H1 (cell line): ENCODE results near the gene ATP13A2. TPM values are rescaled to one million over a fixed set of nuclear protein-coding genes. Genes with fewer than 3 reads are reported as not detected.

ENCODE experiments used
- CTCF ChIA-PET: fragments of 300-600 bp; sonication (Branson Sonifier 250); formaldehyde crosslinking; loops from one replicate; lab custom pipeline; 2021; ENCODE audit not compliant: partially characterized antibody; lab: Charles Lee
- POLR2A ChIA-PET: fragments of 300-600 bp; sonication (Branson Sonifier 250); formaldehyde crosslinking; loops from one replicate; lab custom pipeline; 2021; ENCODE audit warnings: inconsistent platforms; ENCODE audit not compliant: partially characterized antibody; lab: Charles Lee
- DNase-seq, 2 experiments: peaks; one replicate each; pipeline versions ENCODE4 v3.0.0 to v3.0.0-alpha.2; 2010 to 2022; ENCODE audit warnings: low spot score in 2 of 2, low read depth in 1 of 2, mixed read lengths in 1 of 2
- FAIRE-seq: peaks from 2 replicates; lab custom pipeline; 2011; peaks lifted over from hg19 to GRCh38; lab: Jason Lieb, UNC
- H2AFZ ChIP-seq: 2 replicates; pipeline ENCODE4 v1.8.1; 2012; ENCODE audit warnings: low read length, inconsistent platforms
- H2AK5ac ChIP-seq: 2 replicates; pipeline ENCODE4 v1.6.1; 2013; ENCODE audit warnings: low read depth, low read length
- H2BK120ac ChIP-seq: replicated peaks from 2 replicates; pipeline ENCODE3; 2013; ENCODE audit warnings: low read depth, low read length, inconsistent platforms
- H2BK12ac ChIP-seq: 2 replicates; pipeline ENCODE4 v1.6.1; 2013; ENCODE audit warnings: low read depth, low read length
- H2BK15ac ChIP-seq: 2 replicates; pipeline ENCODE4 v1.6.1; 2013; ENCODE audit warnings: low read length
- H2BK20ac ChIP-seq: 2 replicates; pipeline ENCODE4 v1.6.1; 2013; ENCODE audit warnings: low read length
- H2BK5ac ChIP-seq: 2 replicates; pipeline ENCODE4 v1.6.1; 2013; ENCODE audit warnings: low read depth, low read length
- H3K14ac ChIP-seq: 2 replicates; pipeline ENCODE4 v1.6.1; 2013; ENCODE audit warnings: inconsistent platforms; ENCODE audit not compliant: insufficient read length
- H3K18ac ChIP-seq: 2 replicates; pipeline ENCODE4 v1.6.1; 2013; ENCODE audit warnings: low read length; ENCODE audit errors: extremely low read depth
- H3K23ac ChIP-seq: 2 replicates; pipeline ENCODE4 v1.6.1; 2013; ENCODE audit warnings: inconsistent platforms; ENCODE audit not compliant: insufficient read length
- H3K23me2 ChIP-seq: 2 replicates; pipeline ENCODE4 v1.6.1; 2013; ENCODE audit warnings: low read depth, low read length
- H3K27ac ChIP-seq: 2 replicates; pipeline ENCODE4 v1.6.1; 2011; ENCODE audit warnings: low read depth, low read length, inconsistent platforms
- H3K27me3 ChIP-seq, 4 experiments: replicated peaks in 1 of 4; 1 replicate in 1 of 4; 2 replicates in 3 of 4; pipeline versions ENCODE4 v1.6.1 to v1.8.1; 2011 to 2013; ENCODE audit warnings: low read length in 3 of 4, mild to moderate bottlenecking in 3 of 4, inconsistent platforms in 2 of 4, mixed read lengths in 2 of 4, moderate library complexity in 1 of 4; ENCODE audit not compliant: control insufficient read depth in 3 of 4, insufficient read depth in 3 of 4; ENCODE audit errors: extremely low read depth in 1 of 4
- H3K36me3 ChIP-seq, 4 experiments: 2 replicates each; pipeline versions ENCODE4 v1.6.1 to v1.8.1; 2011 to 2013; ENCODE audit warnings: mild to moderate bottlenecking in 4 of 4, low read length in 3 of 4, moderate library complexity in 2 of 4, control low read depth in 1 of 4, inconsistent platforms in 1 of 4; ENCODE audit not compliant: insufficient read depth in 4 of 4, control insufficient read depth in 2 of 4
- H3K4ac ChIP-seq: replicated peaks from 2 replicates; pipeline ENCODE3; 2013; ENCODE audit warnings: low read length, low read depth, mixed read lengths, inconsistent platforms; ENCODE audit not compliant: insufficient read length
- H3K4me1 ChIP-seq, 4 experiments: replicated peaks in 1 of 4; 1 replicate in 1 of 4; 2 replicates in 3 of 4; pipeline versions ENCODE4 v1.6.1 to v1.8.1; 2011 to 2013; ENCODE audit warnings: low read length in 3 of 4, inconsistent platforms in 2 of 4, mixed read lengths in 1 of 4; ENCODE audit not compliant: insufficient read depth in 4 of 4, control insufficient read depth in 3 of 4
- H3K4me2 ChIP-seq, 2 experiments: 2 replicates each; pipeline versions ENCODE4 v1.6.1 to v1.8.1; 2011 to 2013; ENCODE audit warnings: low read depth in 2 of 2, low read length in 2 of 2, control low read depth in 1 of 2, inconsistent platforms in 1 of 2, mild to moderate bottlenecking in 1 of 2; ENCODE audit not compliant: insufficient read depth in 1 of 2
- H3K4me3 ChIP-seq, 4 experiments: fragments of 200-600, 300-600 bp in 1 of 4; sonication (generic), shearing (Covaris generic), sonication (Bioruptor Twin) in 1 of 4; 2 replicates each; pipeline versions ENCODE4 v1.5.1 to v1.8.1; 2011 to 2016; ENCODE audit warnings: low read length in 4 of 4, low read depth in 3 of 4, control low read depth in 2 of 4, inconsistent platforms in 2 of 4, mild to moderate bottlenecking in 2 of 4, mixed read lengths in 1 of 4, moderate library complexity in 1 of 4; ENCODE audit not compliant: insufficient read depth in 2 of 4; ENCODE audit errors: extremely low read depth in 1 of 4
- H3K56ac ChIP-seq: replicated peaks from 2 replicates; pipeline ENCODE3; 2013; ENCODE audit warnings: low read depth, mild to moderate bottlenecking, mixed read lengths, low read length, inconsistent platforms; ENCODE audit not compliant: insufficient read length
- H3K79me1 ChIP-seq: 2 replicates; pipeline ENCODE4 v1.6.1; 2013; ENCODE audit warnings: low read depth, low read length, control low read depth
- H3K79me2 ChIP-seq, 2 experiments: 2 replicates each; pipeline versions ENCODE4 v1.6.1 to v1.8.1; 2012 to 2013; ENCODE audit warnings: low read length in 2 of 2, mild to moderate bottlenecking in 2 of 2, inconsistent platforms in 1 of 2; ENCODE audit not compliant: insufficient read depth in 2 of 2, control insufficient read depth in 1 of 2
- H3K9ac ChIP-seq, 4 experiments: replicated peaks in 1 of 4; 1 replicate in 1 of 4; 2 replicates in 3 of 4; pipeline versions ENCODE4 v1.6.1 to v1.8.1; 2011 to 2013; ENCODE audit warnings: low read depth in 3 of 4, low read length in 3 of 4, control low read depth in 2 of 4, mild to moderate bottlenecking in 2 of 4, moderate library complexity in 2 of 4, inconsistent platforms in 1 of 4; ENCODE audit errors: extremely low read depth in 1 of 4
- H3K9me3 ChIP-seq, 2 experiments: 2 replicates each; pipeline versions ENCODE4 v1.6.1 to v1.8.1; 2012 to 2013; ENCODE audit warnings: mild to moderate bottlenecking in 2 of 2, moderate library complexity in 2 of 2, control low read depth in 1 of 2, inconsistent platforms in 1 of 2, low read depth in 1 of 2, low read length in 1 of 2, mixed read lengths in 1 of 2; ENCODE audit not compliant: insufficient read depth in 2 of 2
- H4K20me1 ChIP-seq, 2 experiments: replicated peaks in 1 of 2; 2 replicates each; pipeline versions ENCODE3 to v1.8.1; 2011 to 2013; ENCODE audit warnings: inconsistent platforms in 2 of 2, low read length in 2 of 2, mild to moderate bottlenecking in 1 of 2; ENCODE audit not compliant: insufficient read depth in 2 of 2, control insufficient read depth in 1 of 2
- H4K5ac ChIP-seq: 2 replicates; pipeline ENCODE4 v1.6.1; 2013; ENCODE audit warnings: low read length, low read depth, mixed read lengths, inconsistent platforms; ENCODE audit not compliant: insufficient read length
- H4K8ac ChIP-seq: 2 replicates; pipeline ENCODE4 v1.8.0; 2013; ENCODE audit warnings: mild to moderate bottlenecking, moderate library complexity, low read length, inconsistent platforms; ENCODE audit not compliant: insufficient read depth; ENCODE audit errors: extremely low read depth
- H4K91ac ChIP-seq: replicated peaks from 2 replicates; pipeline ENCODE3; 2013; ENCODE audit warnings: low read length, mixed read lengths, inconsistent platforms; ENCODE audit not compliant: insufficient read length
- GTF2F1 ChIP-seq: IDR thresholded peaks from 2 replicates; pipeline ENCODE4 v1.6.1; 2012; ENCODE audit warnings: low read depth, low read length, improper control_type of control experiment, borderline replicate concordance
- NANOG ChIP-seq: IDR thresholded peaks from 2 replicates; pipeline ENCODE4 v1.6.1; 2011; ENCODE audit warnings: low read length, low read depth, mild to moderate bottlenecking, inconsistent platforms; ENCODE audit not compliant: insufficient read depth, poor library complexity, severe bottlenecking
- RAD21 ChIP-seq, 2 experiments: IDR thresholded peaks in 1 of 2; conservative IDR thresholded peaks in 1 of 2; 2 replicates each; pipeline ENCODE4 v1.6.1; 2011; ENCODE audit warnings: low read depth in 2 of 2, low read length in 2 of 2, improper control_type of control experiment in 1 of 2, inconsistent platforms in 1 of 2, mild to moderate bottlenecking in 1 of 2, moderate library complexity in 1 of 2
- RBBP5 ChIP-seq: IDR thresholded peaks from 2 replicates; pipeline ENCODE4 v1.7.1; 2012; ENCODE audit warnings: low read depth, mild to moderate bottlenecking, inconsistent platforms, low read length, moderate library complexity, borderline replicate concordance
- YY1 ChIP-seq: IDR thresholded peaks from 2 replicates; pipeline ENCODE4 v1.6.1; 2011; ENCODE audit warnings: low read depth, mild to moderate bottlenecking, low read length
- WGBS, 2 experiments: shearing (Covaris generic) in 1 of 2; methylation state at CpG; one replicate each; pipeline versions ENCODE4 v1.1.6 to v1.1.7; 2013 to 2015; ENCODE audit warnings: low lambda C conversion rate in 2 of 2, mixed read lengths in 2 of 2, inconsistent platforms in 1 of 2, low coverage in 1 of 2, missing lambda C conversion rate in 1 of 2; ENCODE audit not compliant: insufficient replicate concordance in 2 of 2, insufficient coverage in 1 of 2, insufficient read length in 1 of 2; ENCODE audit errors: extremely low coverage in 1 of 2, missing lambda C conversion rate in 1 of 2; 5-methylcytosine and 5-hydroxymethylcytosine counted together
- polyA plus RNA-seq, 7 experiments: library from polyadenylated mRNA; depleted of rRNA in 3 of 7; stranded (reverse) in 5 of 7; unstranded in 2 of 7; fragments of >200 nt in 5 of 7; fragments of 200-250 nt in 2 of 7; gene quantifications; 1 replicate in 5 of 7; 2 replicates in 1 of 7; 4 replicates in 1 of 7; pipeline versions ENCODE4 v1.2.1 to v1.2.3, GENCODE V29; 2011 to 2013; ENCODE audit warnings: missing spikeins in 2 of 7, mixed read lengths in 2 of 7
- total RNA-seq: library from RNA; stranded (reverse); fragmentation: NEBNext Ultra II Directional; extraction: Animal tissue kit (Norgen Biotek cat#: 25700); gene quantifications from 2 replicates; pipeline ENCODE4 v1.2.1, GENCODE V29; 2021

The ATP13A2 gene
- total and polyA plus RNA-seq, 2 of the 8 experiments (the other 6 are each of a cell fraction or from before 2014, with no cell fraction given) = 82.1 to 83.6 TPM

GRCh38 chr1:17060306-17060749, 48.6 kb upstream of the ATP13A2 start:
- Histone ChIP-seq H3K27me3 (no peaks in the 10 kb centered on the region), H2AK5ac (no peak overlapping the region), H3K4me1 (peaks cover 4 to 9% (median 6%) of the 10 kb centered on the region in 4 experiments; a peak in 5 of 7 replicates), H4K91ac (no peak overlapping the region), H3K18ac (no peak overlapping the region), H4K8ac (no peak overlapping the region), H3K23ac (no peak overlapping the region), H3K4ac (no peak overlapping the region), H3K27ac (no peak overlapping the region), H2BK120ac (no peak overlapping the region), H3K4me3 (no peak overlapping the region), H3K23me2 (no peaks in the 10 kb centered on the region), H3K56ac (no peak overlapping the region), H3K9me3 (no peaks in the 10 kb centered on the region), H2AFZ (0 out of 2 replicates have a peak overlapping the region, but pooled peaks have one; percentile 18), H3K4me2 (no peak overlapping the region), H2BK12ac (no peak overlapping the region), H4K5ac (no peak overlapping the region), H4K20me1 (no peaks in the 10 kb centered on the region), H3K14ac (no peak overlapping the region), H3K36me3 (no peaks in the 10 kb centered on the region), H2BK5ac (no peak overlapping the region), H3K79me1 (no peaks in the 10 kb centered on the region), H3K9ac (no peak overlapping the region), H2BK15ac (no peak overlapping the region), H2BK20ac (no peak overlapping the region), H3K79me2 (no peaks in the 10 kb centered on the region)
- 46% methylated on average over 11 of the region's 11 CpGs; no CpG with 5 or more reads in 1 of the 2 experiments for WGBS, 2 experiments
- POLR2A ChIA-PET = interaction anchor here (1.1 kb wide), 1 partner anchor 61 kb away, joined by 3 read pairs; no protein-coding TSS in a partner anchor
- CTCF ChIA-PET = interaction anchor here (0.6 to 7.8 kb wide), 29 partner anchors 10 to 345 kb away, joined by 3 to 111 read pairs (median 4); partner anchors contain the start of gene PADI2
- TF ChIP-seq GTF2F1 = no peak
- TF ChIP-seq YY1 = no peak
- no peak for TF ChIP-seq RBBP5
- no peak for TF ChIP-seq RAD21 (IDR thresholded peaks at IDR 0.05 in 1 of 2, conservative IDR thresholded peaks at IDR 0.05 in 1 of 2; ENCODE audit: low read depth in 2 of 2, low read length in 2 of 2)
- TF ChIP-seq NANOG = no peak
- peak; percentile 66 for FAIRE-seq
- no peak for DNase-seq
